ENCODE data around the gene ZSCAN20.

DNA sequence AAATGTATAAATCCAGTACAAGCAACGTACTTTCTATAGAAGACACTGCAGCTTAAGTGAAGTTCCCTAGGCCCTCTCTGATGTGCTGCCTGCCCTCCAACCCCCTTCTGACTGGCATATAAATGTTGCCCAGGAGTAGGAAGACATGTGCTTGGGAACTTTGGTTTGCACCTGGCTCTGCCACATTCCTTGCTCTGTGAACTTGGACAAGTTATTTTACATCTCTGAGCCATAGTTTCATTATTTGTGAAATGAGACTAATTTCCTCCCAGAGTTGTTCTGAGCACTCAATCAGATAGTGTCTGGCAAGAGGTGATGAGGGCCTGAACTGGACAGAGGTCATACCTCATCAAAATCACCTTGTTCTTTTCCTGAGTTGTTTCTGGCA is 38.1 kb upstream of the ZSCAN20 start:
- TF ChIP-seq CTCF (IDR thresholded peaks at IDR 0.05) (no peak), POLR2A (IDR thresholded peaks at IDR 0.05) (no peak)
